H1 (cell line): ENCODE measurements around the gene WASHC4. TPM values are rescaled to one million over a fixed set of nuclear protein-coding genes. Genes with fewer than 3 reads are reported as not detected.

Experiments used
- CTCF ChIA-PET: fragments of 300-600 bp; sonication (Branson Sonifier 250); formaldehyde crosslinking; loops from one replicate; lab custom pipeline; 2021; ENCODE audit not compliant: partially characterized antibody; lab: Charles Lee
- POLR2A ChIA-PET: fragments of 300-600 bp; sonication (Branson Sonifier 250); formaldehyde crosslinking; loops from one replicate; lab custom pipeline; 2021; ENCODE audit warnings: inconsistent platforms; ENCODE audit not compliant: partially characterized antibody; lab: Charles Lee
- DNase-seq, 2 experiments: peaks; one replicate each; pipeline versions ENCODE4 v3.0.0 to v3.0.0-alpha.2; 2010 to 2022; ENCODE audit warnings: low spot score in 2 of 2, low read depth in 1 of 2, mixed read lengths in 1 of 2
- FAIRE-seq: peaks from 2 replicates; lab custom pipeline; 2011; peaks lifted over from hg19 to GRCh38; lab: Jason Lieb, UNC
- H2AFZ ChIP-seq: 2 replicates; pipeline ENCODE4 v1.8.1; 2012; ENCODE audit warnings: low read length, inconsistent platforms
- H2AK5ac ChIP-seq: 2 replicates; pipeline ENCODE4 v1.6.1; 2013; ENCODE audit warnings: low read depth, low read length
- H2BK120ac ChIP-seq: replicated peaks from 2 replicates; pipeline ENCODE3; 2013; ENCODE audit warnings: low read depth, low read length, inconsistent platforms
- H2BK12ac ChIP-seq: 2 replicates; pipeline ENCODE4 v1.6.1; 2013; ENCODE audit warnings: low read depth, low read length
- H2BK15ac ChIP-seq: 2 replicates; pipeline ENCODE4 v1.6.1; 2013; ENCODE audit warnings: low read length
- H2BK20ac ChIP-seq: 2 replicates; pipeline ENCODE4 v1.6.1; 2013; ENCODE audit warnings: low read length
- H2BK5ac ChIP-seq: 2 replicates; pipeline ENCODE4 v1.6.1; 2013; ENCODE audit warnings: low read depth, low read length
- H3K14ac ChIP-seq: 2 replicates; pipeline ENCODE4 v1.6.1; 2013; ENCODE audit warnings: inconsistent platforms; ENCODE audit not compliant: insufficient read length
- H3K18ac ChIP-seq: 2 replicates; pipeline ENCODE4 v1.6.1; 2013; ENCODE audit warnings: low read length; ENCODE audit errors: extremely low read depth
- H3K23ac ChIP-seq: 2 replicates; pipeline ENCODE4 v1.6.1; 2013; ENCODE audit warnings: inconsistent platforms; ENCODE audit not compliant: insufficient read length
- H3K23me2 ChIP-seq: 2 replicates; pipeline ENCODE4 v1.6.1; 2013; ENCODE audit warnings: low read depth, low read length
- H3K27ac ChIP-seq: 2 replicates; pipeline ENCODE4 v1.6.1; 2011; ENCODE audit warnings: low read depth, low read length, inconsistent platforms
- H3K27me3 ChIP-seq, 4 experiments: replicated peaks in 1 of 4; 1 replicate in 1 of 4; 2 replicates in 3 of 4; pipeline versions ENCODE4 v1.6.1 to v1.8.1; 2011 to 2013; ENCODE audit warnings: low read length in 3 of 4, mild to moderate bottlenecking in 3 of 4, inconsistent platforms in 2 of 4, mixed read lengths in 2 of 4, moderate library complexity in 1 of 4; ENCODE audit not compliant: control insufficient read depth in 3 of 4, insufficient read depth in 3 of 4; ENCODE audit errors: extremely low read depth in 1 of 4
- H3K36me3 ChIP-seq, 4 experiments: 2 replicates each; pipeline versions ENCODE4 v1.6.1 to v1.8.1; 2011 to 2013; ENCODE audit warnings: mild to moderate bottlenecking in 4 of 4, low read length in 3 of 4, moderate library complexity in 2 of 4, control low read depth in 1 of 4, inconsistent platforms in 1 of 4; ENCODE audit not compliant: insufficient read depth in 4 of 4, control insufficient read depth in 2 of 4
- H3K4ac ChIP-seq: replicated peaks from 2 replicates; pipeline ENCODE3; 2013; ENCODE audit warnings: low read length, low read depth, mixed read lengths, inconsistent platforms; ENCODE audit not compliant: insufficient read length
- H3K4me1 ChIP-seq, 4 experiments: replicated peaks in 1 of 4; 1 replicate in 1 of 4; 2 replicates in 3 of 4; pipeline versions ENCODE4 v1.6.1 to v1.8.1; 2011 to 2013; ENCODE audit warnings: low read length in 3 of 4, inconsistent platforms in 2 of 4, mixed read lengths in 1 of 4; ENCODE audit not compliant: insufficient read depth in 4 of 4, control insufficient read depth in 3 of 4
- H3K4me2 ChIP-seq, 2 experiments: 2 replicates each; pipeline versions ENCODE4 v1.6.1 to v1.8.1; 2011 to 2013; ENCODE audit warnings: low read depth in 2 of 2, low read length in 2 of 2, control low read depth in 1 of 2, inconsistent platforms in 1 of 2, mild to moderate bottlenecking in 1 of 2; ENCODE audit not compliant: insufficient read depth in 1 of 2
- H3K4me3 ChIP-seq, 4 experiments: fragments of 200-600, 300-600 bp in 1 of 4; sonication (generic), shearing (Covaris generic), sonication (Bioruptor Twin) in 1 of 4; 2 replicates each; pipeline versions ENCODE4 v1.5.1 to v1.8.1; 2011 to 2016; ENCODE audit warnings: low read length in 4 of 4, low read depth in 3 of 4, control low read depth in 2 of 4, inconsistent platforms in 2 of 4, mild to moderate bottlenecking in 2 of 4, mixed read lengths in 1 of 4, moderate library complexity in 1 of 4; ENCODE audit not compliant: insufficient read depth in 2 of 4; ENCODE audit errors: extremely low read depth in 1 of 4
- H3K56ac ChIP-seq: replicated peaks from 2 replicates; pipeline ENCODE3; 2013; ENCODE audit warnings: low read depth, mild to moderate bottlenecking, mixed read lengths, low read length, inconsistent platforms; ENCODE audit not compliant: insufficient read length
- H3K79me1 ChIP-seq: 2 replicates; pipeline ENCODE4 v1.6.1; 2013; ENCODE audit warnings: low read depth, low read length, control low read depth
- H3K79me2 ChIP-seq, 2 experiments: 2 replicates each; pipeline versions ENCODE4 v1.6.1 to v1.8.1; 2012 to 2013; ENCODE audit warnings: low read length in 2 of 2, mild to moderate bottlenecking in 2 of 2, inconsistent platforms in 1 of 2; ENCODE audit not compliant: insufficient read depth in 2 of 2, control insufficient read depth in 1 of 2
- H3K9ac ChIP-seq, 4 experiments: replicated peaks in 1 of 4; 1 replicate in 1 of 4; 2 replicates in 3 of 4; pipeline versions ENCODE4 v1.6.1 to v1.8.1; 2011 to 2013; ENCODE audit warnings: low read depth in 3 of 4, low read length in 3 of 4, control low read depth in 2 of 4, mild to moderate bottlenecking in 2 of 4, moderate library complexity in 2 of 4, inconsistent platforms in 1 of 4; ENCODE audit errors: extremely low read depth in 1 of 4
- H3K9me3 ChIP-seq, 2 experiments: 2 replicates each; pipeline versions ENCODE4 v1.6.1 to v1.8.1; 2012 to 2013; ENCODE audit warnings: mild to moderate bottlenecking in 2 of 2, moderate library complexity in 2 of 2, control low read depth in 1 of 2, inconsistent platforms in 1 of 2, low read depth in 1 of 2, low read length in 1 of 2, mixed read lengths in 1 of 2; ENCODE audit not compliant: insufficient read depth in 2 of 2
- H4K20me1 ChIP-seq, 2 experiments: replicated peaks in 1 of 2; 2 replicates each; pipeline versions ENCODE3 to v1.8.1; 2011 to 2013; ENCODE audit warnings: inconsistent platforms in 2 of 2, low read length in 2 of 2, mild to moderate bottlenecking in 1 of 2; ENCODE audit not compliant: insufficient read depth in 2 of 2, control insufficient read depth in 1 of 2
- H4K5ac ChIP-seq: 2 replicates; pipeline ENCODE4 v1.6.1; 2013; ENCODE audit warnings: low read length, low read depth, mixed read lengths, inconsistent platforms; ENCODE audit not compliant: insufficient read length
- H4K8ac ChIP-seq: 2 replicates; pipeline ENCODE4 v1.8.0; 2013; ENCODE audit warnings: mild to moderate bottlenecking, moderate library complexity, low read length, inconsistent platforms; ENCODE audit not compliant: insufficient read depth; ENCODE audit errors: extremely low read depth
- H4K91ac ChIP-seq: replicated peaks from 2 replicates; pipeline ENCODE3; 2013; ENCODE audit warnings: low read length, mixed read lengths, inconsistent platforms; ENCODE audit not compliant: insufficient read length
- CHD1 ChIP-seq: IDR thresholded peaks from 2 replicates; pipeline ENCODE4 v1.6.1; 2012; ENCODE audit warnings: low read depth, low read length, improper control_type of control experiment
- WGBS, 2 experiments: shearing (Covaris generic) in 1 of 2; methylation state at CpG; one replicate each; pipeline versions ENCODE4 v1.1.6 to v1.1.7; 2013 to 2015; ENCODE audit warnings: low lambda C conversion rate in 2 of 2, mixed read lengths in 2 of 2, inconsistent platforms in 1 of 2, low coverage in 1 of 2, missing lambda C conversion rate in 1 of 2; ENCODE audit not compliant: insufficient replicate concordance in 2 of 2, insufficient coverage in 1 of 2, insufficient read length in 1 of 2; ENCODE audit errors: extremely low coverage in 1 of 2, missing lambda C conversion rate in 1 of 2; 5-methylcytosine and 5-hydroxymethylcytosine counted together
- polyA plus RNA-seq, 7 experiments: library from polyadenylated mRNA; depleted of rRNA in 3 of 7; stranded (reverse) in 5 of 7; unstranded in 2 of 7; fragments of >200 nt in 5 of 7; fragments of 200-250 nt in 2 of 7; gene quantifications; 1 replicate in 5 of 7; 2 replicates in 1 of 7; 4 replicates in 1 of 7; pipeline versions ENCODE4 v1.2.1 to v1.2.3, GENCODE V29; 2011 to 2013; ENCODE audit warnings: missing spikeins in 2 of 7, mixed read lengths in 2 of 7
- total RNA-seq: library from RNA; stranded (reverse); fragmentation: NEBNext Ultra II Directional; extraction: Animal tissue kit (Norgen Biotek cat#: 25700); gene quantifications from 2 replicates; pipeline ENCODE4 v1.2.1, GENCODE V29; 2021
- TF ChIP-seq, protein P1 (sequence below): IDR thresholded peaks from 2 replicates; pipeline ENCODE4 v1.6.1; 2012; ENCODE audit warnings: inconsistent platforms

Gene WASHC4
- total and polyA plus RNA-seq, 2 of the 8 experiments (the other 6 are each of a cell fraction or from before 2014, with no cell fraction given) = 13.0 to 38.5 TPM

DNA sequence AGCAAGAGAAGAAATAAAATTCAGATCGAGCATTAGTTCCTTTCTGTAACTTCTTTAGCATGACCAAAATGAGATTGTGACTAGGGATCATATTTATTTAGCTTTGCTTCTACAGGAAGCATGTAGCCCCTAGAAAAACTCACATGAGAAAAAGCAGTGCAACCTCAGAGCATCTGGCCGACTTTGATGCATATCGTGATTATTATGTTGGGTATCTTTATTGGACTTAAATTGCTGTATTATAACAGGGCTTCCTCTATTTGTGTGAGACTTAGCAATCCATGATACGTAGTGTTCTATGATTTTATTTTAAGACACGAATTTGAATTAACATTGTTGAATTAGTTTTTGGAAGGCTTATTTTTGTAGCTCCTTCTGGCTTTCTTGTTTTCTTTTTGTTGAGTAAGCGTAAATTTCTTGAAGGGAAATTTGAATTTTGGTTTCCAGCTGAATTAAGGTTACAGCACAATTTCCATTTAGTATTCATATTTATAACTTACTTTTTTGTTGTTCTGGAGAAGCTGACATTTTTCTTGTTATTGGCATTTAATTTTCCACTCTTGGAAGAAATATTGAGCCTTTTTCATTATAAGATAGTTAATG lies 33.9 kb downstream of the WASHC4 start:
- CTCF ChIA-PET = no interaction called here
- DNase-seq = no peak
- no peak overlapping the region for H3K56ac ChIP-seq
- TF ChIP-seq, protein P1, sequence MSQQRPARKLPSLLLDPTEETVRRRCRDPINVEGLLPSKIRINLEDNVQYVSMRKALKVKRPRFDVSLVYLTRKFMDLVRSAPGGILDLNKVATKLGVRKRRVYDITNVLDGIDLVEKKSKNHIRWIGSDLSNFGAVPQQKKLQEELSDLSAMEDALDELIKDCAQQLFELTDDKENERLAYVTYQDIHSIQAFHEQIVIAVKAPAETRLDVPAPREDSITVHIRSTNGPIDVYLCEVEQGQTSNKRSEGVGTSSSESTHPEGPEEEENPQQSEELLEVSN = no peak
- no peak for TF ChIP-seq CHD1

More for the DNA sequence above, 33.9 kb downstream of the WASHC4 start:
- Histone ChIP-seq H3K79me1 (no peaks in the 10 kb centered on the region), H2BK20ac (no peak overlapping the region), H4K20me1 (peaks cover 0 to 2% of the 10 kb centered on the region in 2 experiments), H2BK12ac (no peak overlapping the region), H3K27me3 (no peaks in the 10 kb centered on the region), H2BK5ac (no peak overlapping the region), H3K9ac (no peak overlapping the region), H3K79me2 (no peaks in the 10 kb centered on the region), H3K23ac (no peak overlapping the region), H3K9me3 (no peaks in the 10 kb centered on the region), H3K14ac (no peak overlapping the region), H2BK15ac (no peak overlapping the region), H4K8ac (no peak overlapping the region), H3K4ac (no peak overlapping the region), H2AFZ (no peak overlapping the region), H3K27ac (no peak overlapping the region), H3K18ac (no peak overlapping the region), H3K4me3 (no peak overlapping the region), H3K36me3 (peaks cover 0 to 73% (median 13%) of the 10 kb centered on the region in 4 experiments; a peak in 5 of 8 replicates), H2BK120ac (no peak overlapping the region), H4K91ac (no peak overlapping the region), H4K5ac (no peak overlapping the region), H3K4me1 (no peaks in the 10 kb centered on the region), H3K4me2 (no peak overlapping the region), H3K23me2 (no peaks in the 10 kb centered on the region), H2AK5ac (no peak overlapping the region)
- 94% methylated on average over 6 of the region's 6 CpGs; no CpG with 5 or more reads in 1 of the 2 experiments for WGBS, 2 experiments
- POLR2A ChIA-PET = no interaction called here
- FAIRE-seq = no peak
